HT-29 (cell line): Measurements from ENCODE around the gene LCP2. TPM values are rescaled to one million over a fixed set of nuclear protein-coding genes. Genes with fewer than 3 reads are reported as not detected.

Experiments
- DNase-seq: peaks from one replicate; pipeline ENCODE4 v3.0.0-alpha.2; 2015; ENCODE audit warnings: low spot score
- total RNA-seq: library from RNA; depleted of rRNA; stranded (reverse); fragments of >200 nt; shearing (Covaris generic); gene quantifications from 2 replicates; pipeline ENCODE4 v1.2.3, GENCODE V29; 2014

Gene LCP2
- total RNA-seq, 1 experiment from 2014 or later: not detected

GRCh38 chr5:170273968-170274710 lies 23.4 kb downstream of the LCP2 start:
- peak; percentile 15 for DNase-seq

- no peak for DNase-seq
Measured at GRCh38 chr5:170270293-170271069, 27.1 kb downstream of the LCP2 start.

GRCh38 chr5:170269579-170269978 lies 28.0 kb downstream of the LCP2 start:
- DNase-seq: no peak

- no peak for DNase-seq
Measured at GRCh38 chr5:170268884-170269283, 28.7 kb downstream of the LCP2 start.

- DNase-seq: no peak
Measured at GRCh38 chr5:170268153-170268689, 29.4 kb downstream of the LCP2 start.

- DNase-seq: peak; percentile 56
Measured at GRCh38 chr5:170267431-170268152, 30.0 kb downstream of the LCP2 start.

DNA sequence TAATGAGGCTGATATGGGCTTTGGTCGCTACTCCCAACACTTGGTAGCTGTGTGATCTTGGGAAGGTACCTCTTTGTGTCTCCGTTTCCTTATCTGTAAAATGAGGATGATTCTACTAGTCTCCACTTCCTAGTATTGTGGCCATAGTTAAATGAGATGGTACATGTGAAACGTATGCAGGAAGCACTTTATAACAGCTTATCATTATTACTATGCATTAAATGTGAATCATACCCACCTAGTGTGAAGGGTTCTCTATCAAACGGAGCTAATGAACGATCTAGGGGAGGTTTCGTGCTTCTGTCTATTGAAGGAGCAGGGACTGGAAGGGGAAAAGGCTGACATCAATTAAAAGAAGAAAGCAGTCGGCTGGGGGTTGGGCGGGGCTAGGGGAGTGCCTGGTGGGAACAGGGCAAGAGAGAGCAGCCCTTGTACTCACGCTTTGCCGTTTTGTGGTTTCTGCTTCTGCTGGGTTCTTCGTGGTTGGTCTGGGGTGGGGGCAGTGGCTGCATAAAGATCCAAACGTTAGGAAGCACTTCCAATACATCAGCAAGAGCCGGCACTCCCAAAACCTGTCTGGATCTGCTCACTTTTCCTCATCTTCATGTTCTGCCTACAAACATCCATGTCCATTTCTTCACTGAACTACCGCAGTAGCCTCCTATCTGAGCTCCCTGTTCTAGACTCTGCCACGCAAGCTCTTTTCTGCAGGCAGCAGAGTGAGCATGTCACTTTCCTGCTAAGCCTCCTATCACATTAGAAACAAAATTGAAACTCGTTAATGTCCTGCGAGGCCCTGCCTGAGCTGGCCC lies 30.8 kb downstream of the LCP2 start:
- DNase-seq: no peak

DNA sequence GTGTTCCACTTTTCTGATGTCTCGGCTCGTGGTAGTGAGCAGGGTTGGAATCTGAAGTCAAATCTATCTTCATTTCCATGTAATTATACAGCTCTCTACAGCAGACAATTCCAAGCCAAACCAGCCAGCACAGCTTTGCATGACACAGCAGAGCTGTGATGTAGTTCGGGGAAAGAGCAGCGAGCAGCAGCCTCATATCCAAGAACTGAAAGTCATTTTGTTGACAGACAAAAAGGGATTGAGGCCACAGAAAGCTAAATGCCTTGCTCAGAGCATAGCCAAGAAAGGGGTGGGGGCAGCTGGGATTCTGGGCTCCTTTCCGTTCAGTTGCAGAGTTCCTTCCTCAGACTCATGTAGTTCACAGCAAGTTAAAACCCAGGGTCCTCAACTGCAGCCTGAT lies 32.1 kb downstream of the LCP2 start:
- DNase-seq: no peak

- DNase-seq: no peak
Measured at GRCh38 chr5:170263906-170264305, 33.7 kb downstream of the LCP2 start.

DNA sequence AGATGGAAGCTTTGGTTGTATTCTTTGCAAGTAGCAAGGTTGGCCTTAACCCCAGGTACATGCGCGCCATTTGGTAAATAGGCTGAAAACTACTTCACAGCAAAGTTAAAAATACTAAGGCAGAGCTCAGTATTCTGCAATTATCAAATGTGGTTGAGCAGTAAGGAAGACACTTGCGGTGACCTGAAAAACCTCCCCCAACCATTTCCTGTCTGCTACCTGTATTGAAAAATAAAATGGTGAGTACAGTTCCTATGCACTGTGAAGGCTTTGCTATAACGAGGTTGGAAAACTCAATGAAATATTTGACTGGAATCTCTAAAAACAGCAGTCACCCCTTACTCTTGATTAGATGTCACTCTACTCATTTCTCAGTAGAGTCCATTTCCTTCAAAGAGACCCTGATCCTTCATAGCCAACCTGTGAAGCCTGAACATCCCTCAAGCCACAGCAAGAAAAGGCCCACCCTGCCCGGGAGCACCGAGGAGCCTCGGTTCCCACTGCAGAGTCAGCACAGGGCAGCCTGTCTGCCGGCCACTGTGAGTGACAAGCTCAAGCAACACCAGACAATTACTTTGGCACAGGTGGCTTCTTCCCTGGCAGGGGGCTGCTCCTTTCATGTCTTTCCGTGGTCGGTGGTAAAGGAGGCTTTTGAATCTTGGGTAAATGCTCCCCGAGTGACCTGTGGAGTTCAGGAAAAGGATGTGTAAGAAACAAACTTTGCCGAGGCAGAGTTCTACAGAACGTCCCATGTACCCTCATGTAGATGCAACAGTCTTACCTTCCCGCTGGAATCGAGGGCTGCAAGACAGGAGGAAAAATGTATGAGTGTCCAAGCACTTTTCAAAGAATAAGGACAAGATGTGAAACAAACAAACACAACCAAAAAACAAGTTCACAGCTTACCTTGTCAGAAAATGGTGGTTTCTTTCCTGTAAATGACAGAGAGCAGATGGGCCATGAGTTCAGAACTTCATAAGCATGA lies 35.2 kb downstream of the LCP2 start:
- no peak for DNase-seq

DNA sequence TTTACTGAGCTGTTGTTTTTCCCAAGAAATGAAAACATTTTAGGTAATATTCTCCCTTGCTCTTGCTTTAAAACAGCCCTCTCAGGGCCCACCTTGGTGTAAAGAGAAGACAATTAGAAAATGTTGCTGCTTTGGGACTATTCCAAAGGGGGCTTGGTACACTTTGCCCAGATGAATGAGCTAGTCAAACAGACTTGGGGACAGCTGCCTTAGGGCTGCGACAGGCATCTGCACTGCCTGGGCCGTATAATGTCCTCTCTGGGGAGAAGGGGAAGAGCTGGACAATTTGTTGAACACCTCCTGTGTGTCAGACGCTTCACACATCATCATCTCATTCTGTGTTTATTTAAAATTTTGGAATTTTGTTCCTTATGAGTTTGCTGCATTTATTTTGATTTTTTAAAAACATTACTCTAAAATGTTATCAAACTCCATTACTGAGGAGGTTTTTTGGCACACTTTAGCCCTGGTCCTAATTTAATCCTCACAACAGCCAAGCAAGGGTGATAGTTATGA lies 36.0 kb downstream of the LCP2 start:
- no peak for DNase-seq

DNA sequence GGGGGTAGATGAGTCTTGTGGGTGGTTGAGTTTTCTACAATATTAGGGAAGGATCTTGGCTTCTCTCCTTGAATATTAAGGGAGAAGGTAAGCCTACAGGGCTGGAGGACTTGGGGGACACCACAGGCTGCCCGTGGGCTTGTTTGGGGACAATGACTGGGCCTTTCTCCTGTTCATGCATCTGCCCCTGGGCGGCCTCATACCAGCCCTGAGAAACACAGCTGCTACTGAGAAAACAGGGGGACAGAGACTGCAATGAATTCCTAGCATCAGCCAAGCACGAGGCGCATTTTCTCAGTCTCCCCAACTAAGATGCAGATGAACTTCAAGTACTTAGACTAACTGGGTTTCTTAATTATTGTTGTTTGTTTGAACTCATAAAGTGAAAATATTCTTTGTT lies 40.2 kb downstream of the LCP2 start:
- no peak for DNase-seq

DNA sequence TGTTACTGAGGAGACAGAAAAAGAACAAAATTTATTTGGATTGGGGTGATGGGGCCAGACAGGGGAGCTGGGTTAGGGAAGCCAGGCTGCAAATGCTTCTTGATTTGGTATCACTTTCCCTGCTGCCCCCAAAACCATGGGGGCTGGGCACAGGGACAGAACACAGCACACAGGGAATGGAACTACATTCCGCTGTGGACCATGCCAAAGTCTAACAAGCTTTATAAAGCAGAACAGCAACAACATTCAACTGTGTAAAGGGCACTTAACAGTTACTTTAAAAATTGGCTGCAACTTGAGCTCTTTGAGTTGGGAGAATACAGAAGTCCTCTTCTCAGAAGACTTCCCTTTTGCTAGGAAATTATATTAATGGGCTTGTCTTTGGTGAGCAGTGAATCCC lies 41.0 kb downstream of the LCP2 start:
- no peak for DNase-seq

- no peak for DNase-seq
Measured at GRCh38 chr5:170254056-170254455, 43.5 kb downstream of the LCP2 start.

- DNase-seq: no peak
Measured at GRCh38 chr5:170252720-170253350, 44.7 kb downstream of the LCP2 start.

DNA sequence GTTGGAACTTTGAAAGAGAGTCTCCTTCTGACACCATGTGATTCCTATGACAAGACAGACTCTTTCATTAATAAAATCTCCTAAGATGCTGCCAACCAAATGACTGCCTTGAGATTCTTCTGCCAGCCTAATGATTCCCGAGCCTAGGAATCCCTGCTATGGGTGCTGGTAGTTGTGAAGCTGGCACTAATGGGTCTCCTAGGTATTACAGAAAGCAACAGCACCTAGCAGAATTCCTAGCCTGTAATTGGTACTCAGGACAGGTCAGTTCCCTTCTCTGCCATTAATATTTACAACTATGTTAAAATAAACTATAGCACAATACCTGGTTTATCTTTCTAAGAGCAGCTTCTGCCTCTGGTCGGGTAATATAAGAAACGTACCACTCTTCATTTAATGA lies 45.5 kb downstream of the LCP2 start:
- no peak for DNase-seq

DNA sequence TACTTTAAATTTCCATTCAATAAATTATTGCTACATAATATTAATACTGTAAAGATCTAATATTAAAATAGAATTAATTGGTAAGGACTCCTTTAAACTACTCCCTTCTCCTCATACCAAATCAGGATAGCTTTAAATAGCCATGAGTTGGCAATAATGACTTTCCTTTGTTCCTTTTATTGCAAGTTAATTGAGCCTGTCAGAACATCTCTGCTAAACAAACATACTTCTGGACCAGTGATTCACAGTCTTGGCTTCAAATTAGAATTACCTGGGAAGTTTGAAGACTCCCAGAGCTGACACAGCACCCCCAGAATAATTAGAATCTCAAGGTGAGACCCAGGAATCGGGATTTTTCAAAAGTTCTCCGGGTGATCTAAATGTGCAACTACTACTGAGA lies 46.1 kb downstream of the LCP2 start:
- no peak for DNase-seq

- no peak for DNase-seq
Measured at GRCh38 chr5:170250810-170251317, 46.7 kb downstream of the LCP2 start.

DNA sequence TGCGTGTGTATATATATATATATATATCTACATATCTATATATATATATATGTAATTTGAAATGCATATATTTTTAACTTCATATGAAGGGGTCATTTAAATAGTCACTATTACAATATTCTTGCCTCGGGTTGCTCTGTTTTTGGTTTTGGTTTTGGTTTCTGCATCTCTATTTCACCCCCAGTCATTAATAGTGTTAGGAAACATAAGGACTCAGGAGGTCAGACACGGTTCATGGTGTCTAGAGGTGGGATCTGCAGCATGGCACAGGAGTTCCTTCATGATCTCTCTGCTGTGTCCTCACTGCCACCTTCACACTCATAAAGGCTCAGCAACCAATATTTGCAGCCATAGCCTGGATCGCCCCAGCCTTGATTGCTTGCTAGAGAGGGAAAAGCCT lies 48.2 kb downstream of the LCP2 start:
- DNase-seq: no peak
